ENCODE results near the gene NEAT1.

DNA sequence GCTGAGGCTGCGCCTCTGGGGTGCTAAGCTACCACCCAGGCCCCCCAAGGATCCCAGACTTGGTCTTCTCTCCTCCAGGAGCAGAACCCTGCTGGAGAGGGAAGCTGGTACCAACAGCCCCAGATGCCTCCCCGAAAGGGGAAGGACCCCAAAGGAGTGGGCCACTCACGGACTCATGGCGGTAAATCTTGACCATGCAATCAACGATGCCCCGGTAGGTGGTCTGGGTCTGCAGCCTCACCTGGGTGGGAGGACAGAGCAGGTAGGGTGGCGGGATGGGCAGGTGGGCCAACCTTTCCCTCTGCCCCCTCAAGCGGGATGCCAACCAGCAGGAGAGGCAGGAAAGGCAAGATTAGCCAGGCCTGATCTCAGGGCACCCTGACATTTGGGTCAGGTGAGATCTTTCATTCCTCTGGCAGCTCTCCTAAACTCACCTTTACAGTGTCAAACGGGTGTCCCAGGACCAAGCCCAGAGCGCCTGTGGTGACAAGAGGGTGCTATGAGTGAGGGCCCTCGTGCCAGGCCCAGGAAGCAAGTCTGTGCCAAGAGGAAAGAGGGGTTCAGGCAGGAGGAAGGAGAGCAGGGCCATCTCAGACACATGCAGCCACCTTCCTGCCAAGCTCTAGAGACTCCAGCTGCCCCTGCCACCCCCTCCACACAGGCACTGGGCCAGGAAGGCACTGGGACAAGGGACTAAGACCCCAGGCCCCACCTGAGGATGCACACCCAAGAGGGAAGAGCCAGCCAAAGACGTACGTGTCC lies 42.7 kb upstream of the NEAT1 start:
- TF ChIP-seq, protein P1, sequence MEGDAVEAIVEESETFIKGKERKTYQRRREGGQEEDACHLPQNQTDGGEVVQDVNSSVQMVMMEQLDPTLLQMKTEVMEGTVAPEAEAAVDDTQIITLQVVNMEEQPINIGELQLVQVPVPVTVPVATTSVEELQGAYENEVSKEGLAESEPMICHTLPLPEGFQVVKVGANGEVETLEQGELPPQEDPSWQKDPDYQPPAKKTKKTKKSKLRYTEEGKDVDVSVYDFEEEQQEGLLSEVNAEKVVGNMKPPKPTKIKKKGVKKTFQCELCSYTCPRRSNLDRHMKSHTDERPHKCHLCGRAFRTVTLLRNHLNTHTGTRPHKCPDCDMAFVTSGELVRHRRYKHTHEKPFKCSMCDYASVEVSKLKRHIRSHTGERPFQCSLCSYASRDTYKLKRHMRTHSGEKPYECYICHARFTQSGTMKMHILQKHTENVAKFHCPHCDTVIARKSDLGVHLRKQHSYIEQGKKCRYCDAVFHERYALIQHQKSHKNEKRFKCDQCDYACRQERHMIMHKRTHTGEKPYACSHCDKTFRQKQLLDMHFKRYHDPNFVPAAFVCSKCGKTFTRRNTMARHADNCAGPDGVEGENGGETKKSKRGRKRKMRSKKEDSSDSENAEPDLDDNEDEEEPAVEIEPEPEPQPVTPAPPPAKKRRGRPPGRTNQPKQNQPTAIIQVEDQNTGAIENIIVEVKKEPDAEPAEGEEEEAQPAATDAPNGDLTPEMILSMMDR (IDR thresholded peaks at IDR 0.05; ENCODE audit: low read length), result no peak
- TF ChIP-seq EZH2 (optimal IDR thresholded peaks at IDR 0.05; ENCODE audit: low read depth, low read length), result no peak
- no peak for TF ChIP-seq EZH2phosphoT487 (IDR thresholded peaks at IDR 0.05; ENCODE audit: low read length)
